Body of pancreas (tissue), 4 donors: ENCODE data around the gene MCTP2. TPM values are rescaled to one million over a fixed set of nuclear protein-coding genes. Genes with fewer than 3 reads are reported as not detected.

Experiments used
- ATAC-seq: fragments of 150-250 bp; one replicate; pipeline ENCODE4 v1.9.1; 2016
- DNase-seq, 4 donors: peaks; one replicate each; pipeline ENCODE4 v3.0.0-alpha.2; 2019
- H3K27ac ChIP-seq, 4 donors: fragments of 200-600 bp; sonication (generic); 1 replicate in 3 of 4; 2 replicates in 1 of 4; pipeline versions ENCODE4 v1.5.1 to v1.6.1; 2016 to 2019; ENCODE audit warnings: mild to moderate bottlenecking in 1 of 4, mixed read lengths in 1 of 4, moderate library complexity in 1 of 4
- H3K27me3 ChIP-seq, 2 donors: fragments of 200-600 bp; sonication (generic); one replicate each; pipeline ENCODE4 v1.6.0; 2016; ENCODE audit warnings: mild to moderate bottlenecking in 1 of 2
- H3K36me3 ChIP-seq, 2 donors: fragments of 200-600 bp; sonication (generic); replicated peaks in 1 of 2; 2 replicates each; pipeline ENCODE4 v1.5.1; 2016; ENCODE audit warnings: low read depth in 2 of 2; ENCODE audit not compliant: insufficient read depth in 1 of 2
- H3K4me1 ChIP-seq: fragments of 200-600 bp; sonication (generic); one replicate; pipeline ENCODE4 v1.6.0; 2016
- H3K4me3 ChIP-seq, 2 donors: fragments of 200-600 bp; sonication (generic); 1 replicate in 1 of 2; 2 replicates in 1 of 2; pipeline ENCODE4 v1.5.1; 2016 to 2019
- H3K9me3 ChIP-seq, 3 donors: fragments of 200-600 bp; sonication (generic); 1 replicate in 2 of 3; 2 replicates in 1 of 3; pipeline ENCODE4 v1.5.1; 2016
- CTCF ChIP-seq, 7 experiments: fragments of 450-650 bp in 4 of 7; fragments of 200-600 bp in 3 of 7; sonication (generic) in 3 of 7; IDR thresholded peaks; one replicate each; pipeline ENCODE4 v1.5.1; 2016 to 2019; ENCODE audit warnings: antibody characterized with exemption in 7 of 7
- POLR2A ChIP-seq, 3 donors: fragments of 450-650 bp; IDR thresholded peaks; one replicate each; pipeline ENCODE4 v1.6.1; 2016; ENCODE audit warnings: antibody characterized with exemption in 3 of 3, mild to moderate bottlenecking in 2 of 3
- WGBS, 2 donors: methylation state at CpG; one replicate each; pipeline ENCODE4 v1.1.5; 2017; 5-methylcytosine and 5-hydroxymethylcytosine counted together
- intact Hi-C: fragments of 100-400 bp; cut with DNase I; formaldehyde crosslinking; loops from one replicate; pipeline ENCODE4 v1.15.1; 2023
- total RNA-seq, 2 donors: library from RNA; depleted of rRNA; stranded (reverse); fragments of >200 nt; gene quantifications; one replicate each; pipeline ENCODE4 v1.1.0, GENCODE V29; 2016

The MCTP2 gene
- total RNA-seq, 2 donors from 2014 or later: 28.5 to 31.6 TPM

DNA sequence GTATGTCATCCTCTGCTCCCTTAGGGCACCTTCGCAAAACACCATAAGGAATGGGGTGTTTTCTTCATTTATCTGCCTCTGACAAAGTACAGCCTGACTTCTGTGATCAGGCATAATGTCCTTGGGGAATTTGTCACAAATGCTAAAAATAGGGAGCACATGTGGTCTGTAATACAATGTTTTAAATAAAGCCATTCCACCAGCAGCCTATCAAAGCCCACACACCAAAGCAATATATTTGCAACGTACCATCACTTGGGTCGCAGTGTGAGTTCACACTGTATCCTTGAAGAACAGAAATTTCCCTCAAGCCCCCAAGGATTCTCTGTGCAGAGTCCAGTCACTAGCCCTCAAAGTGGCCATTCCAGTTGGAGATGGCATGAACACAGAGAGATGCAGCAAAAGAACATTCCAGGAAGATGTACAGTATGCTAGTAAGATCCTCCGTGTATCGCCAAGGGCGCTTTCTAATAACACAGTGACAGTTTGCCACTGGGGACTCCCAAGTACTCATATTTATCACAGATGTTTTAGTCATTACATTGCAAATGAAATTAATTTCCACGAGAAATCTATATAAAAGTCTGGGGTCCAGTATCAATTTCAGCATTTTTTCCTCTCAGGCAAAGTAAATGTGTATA, 246.7 kb downstream of the MCTP2 start:
- intact Hi-C loops: no loop called here
- no peaks in the 10 kb centered on the region for H3K4me1 ChIP-seq
- ATAC-seq: no peak

DNA sequence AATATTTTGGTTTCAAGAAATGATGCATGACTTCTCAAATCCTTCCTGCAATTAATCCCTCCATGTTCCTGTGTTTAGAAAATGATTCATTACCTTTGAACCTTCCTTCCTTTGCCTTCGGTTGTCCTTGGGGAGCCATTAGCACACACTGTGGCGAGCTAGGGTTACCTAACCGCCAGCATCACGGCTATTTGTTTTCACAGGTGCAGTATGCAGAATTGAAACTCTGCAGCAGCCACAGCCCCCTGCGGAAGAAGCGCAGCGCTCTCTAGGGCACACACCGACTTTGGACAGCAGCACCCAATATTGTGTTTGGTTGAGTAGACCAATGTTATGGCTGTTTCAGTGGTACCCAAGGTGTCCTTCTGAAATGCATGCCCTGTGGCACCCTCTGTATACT, 247.4 kb downstream of the MCTP2 start:
- H3K36me3 ChIP-seq: peaks cover 0 to 7% of the 10 kb centered on the region in 2 donors
- no peak overlapping the region for H3K4me3 ChIP-seq
- DNase-seq (no peak), ATAC-seq (no peak)
- TF ChIP-seq CTCF (IDR thresholded peaks at IDR 0.05): no peak
- TF ChIP-seq POLR2A (IDR thresholded peaks at IDR 0.05): no peak
- 90 to 93% methylated on average over 8 of the region's 8 CpGs for WGBS, 2 donors
- no peak overlapping the region for H3K27ac ChIP-seq
- H3K27me3 ChIP-seq: no peaks in the 10 kb centered on the region
- intact Hi-C loops: no loop called here
- H3K9me3 ChIP-seq: no peaks in the 10 kb centered on the region
- H3K4me1 ChIP-seq: no peaks in the 10 kb centered on the region

More for the DNA sequence above, 246.7 kb downstream of the MCTP2 start:
- no peak for DNase-seq
- Histone ChIP-seq H3K27ac (no peak overlapping the region), H3K36me3 (peaks cover 0 to 7% of the 10 kb centered on the region in 2 donors), H3K9me3 (no peaks in the 10 kb centered on the region), H3K27me3 (no peaks in the 10 kb centered on the region), H3K4me3 (no peak overlapping the region)
- TF ChIP-seq CTCF (IDR thresholded peaks at IDR 0.05) (no peak), POLR2A (IDR thresholded peaks at IDR 0.05) (no peak)
- 95 to 96% methylated on average over 7 of the region's 7 CpGs for WGBS, 2 donors

DNA sequence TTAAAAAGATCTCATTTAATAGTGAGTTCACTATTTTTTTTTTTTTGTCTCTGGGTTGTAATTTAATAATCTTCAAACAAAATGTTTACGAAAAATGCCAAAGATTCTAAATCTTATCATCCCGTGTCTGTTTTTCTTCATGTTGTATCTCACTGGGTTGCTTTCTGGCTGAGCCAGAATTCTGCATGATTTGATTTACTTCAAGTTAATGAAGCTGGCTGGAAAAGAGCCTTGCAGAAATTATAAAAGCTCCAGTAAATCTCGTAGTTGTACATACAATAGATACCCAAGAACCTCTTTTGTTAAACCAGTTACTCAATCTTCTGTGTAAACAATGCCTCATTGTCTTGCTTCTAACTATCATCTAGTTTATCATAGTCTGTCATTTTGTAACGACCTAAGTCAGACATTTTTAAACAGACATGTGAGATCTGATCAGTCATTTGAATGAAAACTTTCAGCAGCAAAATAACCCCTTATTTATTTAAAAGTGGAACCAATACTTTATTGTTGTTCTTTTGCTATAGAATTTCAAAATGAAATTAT, 249.0 kb downstream of the MCTP2 start:
- Histone ChIP-seq H3K4me1 (no peaks in the 10 kb centered on the region), H3K9me3 (no peaks in the 10 kb centered on the region), H3K36me3 (peaks cover 0 to 7% of the 10 kb centered on the region in 2 donors), H3K27ac (no peak overlapping the region), H3K27me3 (no peaks in the 10 kb centered on the region), H3K4me3 (no peak overlapping the region)
- TF ChIP-seq CTCF (IDR thresholded peaks at IDR 0.05) (no peak), POLR2A (IDR thresholded peaks at IDR 0.05) (no peak)
- 49 to 54% methylated on average over 4 of the region's 4 CpGs for WGBS, 2 donors
- ATAC-seq (no peak), DNase-seq (no peak)
- intact Hi-C loops: no loop called here

DNA sequence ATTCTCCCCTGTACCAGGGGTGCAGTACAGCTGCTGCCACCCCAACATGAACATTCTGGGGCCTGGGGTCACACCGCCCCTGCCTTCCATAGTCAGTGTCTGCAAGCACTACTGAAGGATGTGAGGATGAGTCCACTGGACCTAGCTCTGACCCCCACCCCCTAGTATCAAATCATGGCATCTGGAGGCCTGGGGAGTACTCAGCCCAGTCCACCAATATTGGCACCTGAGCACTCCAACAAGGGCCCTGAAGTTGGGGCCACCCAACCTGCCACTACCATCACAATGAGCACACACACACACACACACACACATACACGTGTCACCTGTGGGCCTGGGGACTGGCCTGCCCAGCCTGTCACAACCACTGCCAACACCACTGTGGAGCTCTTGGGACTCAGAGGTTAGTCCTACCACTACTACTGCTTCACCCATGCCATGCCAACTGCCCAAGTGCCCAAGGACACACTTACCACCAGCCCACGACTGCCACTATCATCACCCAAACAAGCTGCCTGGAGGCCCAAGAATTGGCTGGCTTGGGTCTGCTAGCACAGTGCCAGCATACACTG, 253.9 kb downstream of the MCTP2 start:
- 53 to 82% methylated on average over 2 to 3 of the region's 3 CpGs for WGBS, 2 donors
- intact Hi-C loops: no loop called here
- Histone ChIP-seq H3K27me3 (no peaks in the 10 kb centered on the region), H3K27ac (no peak overlapping the region), H3K4me1 (no peaks in the 10 kb centered on the region), H3K4me3 (no peak overlapping the region), H3K9me3 (no peaks in the 10 kb centered on the region), H3K36me3 (no peaks in the 10 kb centered on the region)
- ATAC-seq (no peak), DNase-seq (no peak)
- no peak for TF ChIP-seq CTCF (IDR thresholded peaks at IDR 0.05)
- TF ChIP-seq POLR2A (IDR thresholded peaks at IDR 0.05): no peak
